H1 (cell line): ENCODE results near the gene CHTF8. TPM values are rescaled to one million over a fixed set of nuclear protein-coding genes. Genes with fewer than 3 reads are reported as not detected.

ENCODE experiments used
- ASH2L ChIP-seq: fragments of 200-600, 300-600 bp; sonication (generic); IDR thresholded peaks from one replicate; pipeline ENCODE4 v1.7.1; 2017; ENCODE audit warnings: low read length
- BCL11A ChIP-seq, 2 experiments: IDR thresholded peaks; one replicate each; pipeline ENCODE4 v1.6.1; 2011; ENCODE audit warnings: low read depth in 2 of 2, low read length in 2 of 2, mild to moderate bottlenecking in 2 of 2
- CHD7 ChIP-seq: fragments of 300-600 bp; sonication (generic); IDR thresholded peaks from 2 replicates; pipeline ENCODE4 v1.7.1; 2012; ENCODE audit warnings: low read length, moderate library complexity, mild to moderate bottlenecking, inconsistent platforms; ENCODE audit not compliant: insufficient replicate concordance
- CTBP2 ChIP-seq: IDR thresholded peaks from 2 replicates; pipeline ENCODE4 v1.7.0; 2011; ENCODE audit warnings: borderline replicate concordance, mild to moderate bottlenecking, moderate library complexity, mixed read lengths, low read length; ENCODE audit not compliant: insufficient read depth, insufficient read length
- HDAC2 ChIP-seq, 2 experiments: fragments of 300-600 bp in 1 of 2; sonication (generic) in 1 of 2; IDR thresholded peaks; 2 replicates each; pipeline ENCODE4 v1.6.1; 2011 to 2012; ENCODE audit warnings: low read depth in 2 of 2, low read length in 2 of 2, mild to moderate bottlenecking in 2 of 2, moderate library complexity in 2 of 2, borderline replicate concordance in 1 of 2, inconsistent platforms in 1 of 2
- JUN ChIP-seq: IDR thresholded peaks from 2 replicates; pipeline ENCODE4 v1.6.1; 2011; ENCODE audit warnings: low read depth, mild to moderate bottlenecking, improper control_type of control experiment, low read length
- RAD21 ChIP-seq, 2 experiments: IDR thresholded peaks in 1 of 2; conservative IDR thresholded peaks in 1 of 2; 2 replicates each; pipeline ENCODE4 v1.6.1; 2011; ENCODE audit warnings: low read depth in 2 of 2, low read length in 2 of 2, improper control_type of control experiment in 1 of 2, inconsistent platforms in 1 of 2, mild to moderate bottlenecking in 1 of 2, moderate library complexity in 1 of 2
- SRF ChIP-seq: IDR thresholded peaks from 2 replicates; pipeline ENCODE4 v1.6.1; 2011; ENCODE audit warnings: mild to moderate bottlenecking, low read depth, low read length, moderate library complexity
- ZNF274 ChIP-seq: IDR thresholded peaks from 2 replicates; pipeline ENCODE4 v1.7.0; 2012; ENCODE audit warnings: low read length, borderline replicate concordance; ENCODE audit errors: extremely low read depth
- polyA plus RNA-seq, 7 experiments: library from polyadenylated mRNA; depleted of rRNA in 3 of 7; stranded (reverse) in 5 of 7; unstranded in 2 of 7; fragments of >200 nt in 5 of 7; fragments of 200-250 nt in 2 of 7; gene quantifications; 1 replicate in 5 of 7; 2 replicates in 1 of 7; 4 replicates in 1 of 7; pipeline versions ENCODE4 v1.2.1 to v1.2.3, GENCODE V29; 2011 to 2013; ENCODE audit warnings: missing spikeins in 2 of 7, mixed read lengths in 2 of 7
- total RNA-seq: library from RNA; stranded (reverse); fragmentation: NEBNext Ultra II Directional; extraction: Animal tissue kit (Norgen Biotek cat#: 25700); gene quantifications from 2 replicates; pipeline ENCODE4 v1.2.1, GENCODE V29; 2021
- TF ChIP-seq, protein P1 (sequence below): IDR thresholded peaks from 2 replicates; pipeline ENCODE4 v1.6.1; 2012; ENCODE audit warnings: inconsistent platforms

The CHTF8 gene
- total and polyA plus RNA-seq, 2 of the 8 experiments (the other 6 are each of a cell fraction or from before 2014, with no cell fraction given) = 114 to 138 TPM

GRCh38 chr16:69127966-69128510, 4.3 kb downstream of the CHTF8 start (continued):
- TF ChIP-seq CHD7 (no peak), RAD21 (IDR thresholded peaks at IDR 0.05 in 1 of 2, conservative IDR thresholded peaks at IDR 0.05 in 1 of 2; ENCODE audit: low read depth in 2 of 2, low read length in 2 of 2) (no peak), ZNF274 (no peak), SRF (no peak), JUN (no peak), BCL11A (IDR thresholded peaks at IDR 0.05; ENCODE audit: low read depth in 2 of 2, low read length in 2 of 2) (no peak), HDAC2 (IDR thresholded peaks at IDR 0.05; ENCODE audit: borderline replicate concordance in 1 of 2, low read depth in 2 of 2, low read length in 2 of 2) (no peak), CTBP2 (no peak), ASH2L (no peak)
- TF ChIP-seq, protein P1, sequence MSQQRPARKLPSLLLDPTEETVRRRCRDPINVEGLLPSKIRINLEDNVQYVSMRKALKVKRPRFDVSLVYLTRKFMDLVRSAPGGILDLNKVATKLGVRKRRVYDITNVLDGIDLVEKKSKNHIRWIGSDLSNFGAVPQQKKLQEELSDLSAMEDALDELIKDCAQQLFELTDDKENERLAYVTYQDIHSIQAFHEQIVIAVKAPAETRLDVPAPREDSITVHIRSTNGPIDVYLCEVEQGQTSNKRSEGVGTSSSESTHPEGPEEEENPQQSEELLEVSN = no peak
